ENCODE results near the gene ADGRD2. TPM values are rescaled to one million over a fixed set of nuclear protein-coding genes. Genes with fewer than 3 reads are reported as not detected.

ADGRD2 gene
- total and polyA plus RNA-seq, 2 of the 13 experiments (the other 11 are each of a cell fraction or from before 2014, with no cell fraction given), result not detected

- TF ChIP-seq ZNF407 (CRISPR knock-in tag; IDR thresholded peaks at IDR 0.05; ENCODE audit: not compliant biosample characterization) (no peak), ARNT2 (CRISPR knock-in tag; IDR thresholded peaks at IDR 0.05; ENCODE audit: low read depth) (no peak), NAIF1 (CRISPR knock-in tag; IDR thresholded peaks at IDR 0.05; ENCODE audit: borderline replicate concordance) (no peak), ZNF7 (CRISPR knock-in tag; IDR thresholded peaks at IDR 0.05) (no peak)
- TF ChIP-seq, protein P1, sequence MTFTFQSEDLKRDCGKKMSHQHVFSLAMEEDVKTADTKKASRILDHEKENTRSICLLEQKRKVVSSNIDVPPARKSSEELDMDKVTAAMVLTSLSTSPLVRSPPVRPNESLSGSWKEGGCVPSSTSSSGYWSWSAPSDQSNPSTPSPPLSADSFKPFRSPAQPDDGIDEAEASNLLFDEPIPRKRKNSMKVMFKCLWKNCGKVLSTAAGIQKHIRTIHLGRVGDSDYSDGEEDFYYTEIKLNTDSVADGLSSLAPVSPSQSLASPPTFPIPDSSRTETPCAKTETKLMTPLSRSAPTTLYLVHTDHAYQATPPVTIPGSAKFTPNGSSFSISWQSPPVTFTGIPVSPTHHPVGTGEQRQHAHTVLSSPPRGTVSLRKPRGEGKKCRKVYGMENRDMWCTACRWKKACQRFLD (CRISPR knock-in tag; IDR thresholded peaks at IDR 0.05; ENCODE audit: borderline replicate concordance), result no peak
- TF ChIP-seq, protein P2, sequence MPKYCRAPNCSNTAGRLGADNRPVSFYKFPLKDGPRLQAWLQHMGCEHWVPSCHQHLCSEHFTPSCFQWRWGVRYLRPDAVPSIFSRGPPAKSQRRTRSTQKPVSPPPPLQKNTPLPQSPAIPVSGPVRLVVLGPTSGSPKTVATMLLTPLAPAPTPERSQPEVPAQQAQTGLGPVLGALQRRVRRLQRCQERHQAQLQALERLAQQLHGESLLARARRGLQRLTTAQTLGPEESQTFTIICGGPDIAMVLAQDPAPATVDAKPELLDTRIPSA (CRISPR knock-in tag; IDR thresholded peaks at IDR 0.05; ENCODE audit: borderline replicate concordance), result no peak
- TF ChIP-seq, protein P3, sequence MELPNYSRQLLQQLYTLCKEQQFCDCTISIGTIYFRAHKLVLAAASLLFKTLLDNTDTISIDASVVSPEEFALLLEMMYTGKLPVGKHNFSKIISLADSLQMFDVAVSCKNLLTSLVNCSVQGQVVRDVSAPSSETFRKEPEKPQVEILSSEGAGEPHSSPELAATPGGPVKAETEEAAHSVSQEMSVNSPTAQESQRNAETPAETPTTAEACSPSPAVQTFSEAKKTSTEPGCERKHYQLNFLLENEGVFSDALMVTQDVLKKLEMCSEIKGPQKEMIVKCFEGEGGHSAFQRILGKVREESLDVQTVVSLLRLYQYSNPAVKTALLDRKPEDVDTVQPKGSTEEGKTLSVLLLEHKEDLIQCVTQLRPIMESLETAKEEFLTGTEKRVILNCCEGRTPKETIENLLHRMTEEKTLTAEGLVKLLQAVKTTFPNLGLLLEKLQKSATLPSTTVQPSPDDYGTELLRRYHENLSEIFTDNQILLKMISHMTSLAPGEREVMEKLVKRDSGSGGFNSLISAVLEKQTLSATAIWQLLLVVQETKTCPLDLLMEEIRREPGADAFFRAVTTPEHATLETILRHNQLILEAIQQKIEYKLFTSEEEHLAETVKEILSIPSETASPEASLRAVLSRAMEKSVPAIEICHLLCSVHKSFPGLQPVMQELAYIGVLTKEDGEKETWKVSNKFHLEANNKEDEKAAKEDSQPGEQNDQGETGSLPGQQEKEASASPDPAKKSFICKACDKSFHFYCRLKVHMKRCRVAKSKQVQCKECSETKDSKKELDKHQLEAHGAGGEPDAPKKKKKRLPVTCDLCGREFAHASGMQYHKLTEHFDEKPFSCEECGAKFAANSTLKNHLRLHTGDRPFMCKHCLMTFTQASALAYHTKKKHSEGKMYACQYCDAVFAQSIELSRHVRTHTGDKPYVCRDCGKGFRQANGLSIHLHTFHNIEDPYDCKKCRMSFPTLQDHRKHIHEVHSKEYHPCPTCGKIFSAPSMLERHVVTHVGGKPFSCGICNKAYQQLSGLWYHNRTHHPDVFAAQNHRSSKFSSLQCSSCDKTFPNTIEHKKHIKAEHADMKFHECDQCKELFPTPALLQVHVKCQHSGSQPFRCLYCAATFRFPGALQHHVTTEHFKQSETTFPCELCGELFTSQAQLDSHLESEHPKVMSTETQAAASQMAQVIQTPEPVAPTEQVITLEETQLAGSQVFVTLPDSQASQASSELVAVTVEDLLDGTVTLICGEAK (IDR thresholded peaks at IDR 0.05), result no peak
- TF ChIP-seq, protein P3 (CRISPR knock-in tag; IDR thresholded peaks at IDR 0.05), result no peak
Measured at GRCh38 chr9:124510650-124511425, 60.6 kb downstream of the ADGRD2 start (continued).

Data from HepG2 (cell line).